NOMO-1 (cell line): ENCODE data around the gene GTF3C1.
A peak's percentile ranks its signal among the peaks of the same experiment; 100 is the strongest.
"Not testable (repeated sequence)": the region's sequence is repeated elsewhere in the genome, so short reads cannot be mapped to it uniquely, and the experiment has no call there.

ENCODE experiments used
- DNase-seq, 2 experiments: peaks; one replicate each; lab custom pipeline; 2025; ENCODE audit not compliant: unreplicated experiment in 2 of 2; lab: John Stamatoyannopoulos, UW

Gene GTF3C1

GRCh38 chr16:27449434-27450195 is 100.1 kb downstream of the GTF3C1 start:
- DNase-seq: peak in 1 of 2 experiments; percentile 3

- no peak for DNase-seq
These were observed 100.9 kb downstream of the GTF3C1 start for GRCh38 chr16:27448532-27449433.

GRCh38 chr16:27447301-27447700 is 102.4 kb downstream of the GTF3C1 start:
- DNase-seq: no peak

GRCh38 chr16:27446721-27447120 is 103.0 kb downstream of the GTF3C1 start:
- no peak for DNase-seq

- no peak for DNase-seq
These were observed 104.1 kb downstream of the GTF3C1 start for GRCh38 chr16:27445502-27446175.

- no peak for DNase-seq
These were observed 105.2 kb downstream of the GTF3C1 start for GRCh38 chr16:27444470-27444869.

- DNase-seq: no peak
These were observed 105.7 kb downstream of the GTF3C1 start for GRCh38 chr16:27444015-27444414.

- DNase-seq: no peak
These were observed 107.7 kb downstream of the GTF3C1 start for GRCh38 chr16:27441998-27442397.

- no peak for DNase-seq
These were observed 108.4 kb downstream of the GTF3C1 start for GRCh38 chr16:27441276-27441675.

- no peak for DNase-seq
These were observed 110.3 kb downstream of the GTF3C1 start for GRCh38 chr16:27439271-27440018.

- no peak for DNase-seq
These were observed 111.8 kb downstream of the GTF3C1 start for GRCh38 chr16:27437946-27438345.

GRCh38 chr16:27436921-27437650 is 112.6 kb downstream of the GTF3C1 start:
- DNase-seq: no peak

- DNase-seq: no peak
These were observed 113.6 kb downstream of the GTF3C1 start for GRCh38 chr16:27436065-27436464.

GRCh38 chr16:27435146-27435545 is 114.6 kb downstream of the GTF3C1 start:
- not testable (repeated sequence) for DNase-seq

- DNase-seq: no peak
These were observed 115.3 kb downstream of the GTF3C1 start for GRCh38 chr16:27434141-27435051.

- DNase-seq: no peak
These were observed 116.1 kb downstream of the GTF3C1 start for GRCh38 chr16:27433636-27434035.

GRCh38 chr16:27433191-27433590 is 116.5 kb downstream of the GTF3C1 start:
- not testable (repeated sequence) for DNase-seq

GRCh38 chr16:27432558-27432957 is 117.2 kb downstream of the GTF3C1 start:
- DNase-seq: no peak
